HG03064 (cell line): ENCODE measurements around the gene CTIF.

Source experiments
- ATAC-seq: cut with Tn5 transposase; IDR thresholded peaks from one replicate; pipeline ENCODE4 v1.9.1; 2021; ENCODE audit warnings: low read depth; ENCODE audit not compliant: unreplicated experiment

The CTIF gene

GRCh38 chr18:48550101-48550729 is 11.4 kb downstream of the CTIF start:
- no peak for ATAC-seq

- no peak for ATAC-seq
These were observed 12.3 kb downstream of the CTIF start for GRCh38 chr18:48551100-48551499.

- no peak for ATAC-seq
These were observed 13.3 kb downstream of the CTIF start for GRCh38 chr18:48552130-48552529.

DNA sequence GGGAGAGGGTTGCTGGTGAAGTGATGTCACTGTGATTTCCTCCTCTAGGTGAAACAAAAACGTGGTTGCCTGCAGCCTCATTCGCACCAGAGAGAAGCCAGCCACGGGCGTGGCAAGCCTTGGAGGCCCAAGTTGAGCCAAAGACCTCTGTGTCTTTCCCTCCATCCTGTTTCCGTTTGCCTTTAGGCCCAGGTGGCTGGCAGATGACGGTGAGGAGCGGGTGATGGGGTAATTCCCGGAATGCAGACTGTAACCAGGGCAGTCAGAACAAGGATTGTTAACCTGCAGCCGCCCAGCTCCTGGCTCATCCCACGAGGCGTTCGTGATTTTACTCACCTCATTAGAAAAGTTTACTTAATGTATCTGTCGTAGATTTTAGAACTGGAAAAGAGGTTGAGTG is 14.4 kb downstream of the CTIF start:
- no peak for ATAC-seq

- ATAC-seq: no peak
These were observed 16.0 kb downstream of the CTIF start for GRCh38 chr18:48554610-48555400.

- no peak for ATAC-seq
These were observed 16.7 kb downstream of the CTIF start for GRCh38 chr18:48555465-48555995.

- no peak for ATAC-seq
These were observed 18.9 kb downstream of the CTIF start for GRCh38 chr18:48557640-48558174.

DNA sequence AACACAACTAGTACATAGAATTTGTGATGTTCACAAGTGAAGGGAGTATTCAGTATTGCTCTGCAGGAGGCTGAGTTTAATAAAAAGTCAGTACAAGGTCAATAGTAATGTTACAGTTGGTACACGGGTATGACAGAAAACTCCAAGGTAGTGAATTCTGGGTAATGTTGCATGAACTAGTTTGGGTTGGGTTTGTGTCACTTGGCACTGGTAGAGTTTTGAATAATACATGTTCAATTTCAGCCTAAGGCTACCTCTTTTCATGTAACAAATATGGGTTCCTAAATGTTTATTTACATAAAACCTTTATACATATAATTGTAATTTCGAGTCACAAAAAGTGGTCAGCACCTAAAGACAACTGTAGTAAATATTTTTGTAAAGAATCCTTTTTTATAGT is 19.4 kb downstream of the CTIF start:
- ATAC-seq: no peak

DNA sequence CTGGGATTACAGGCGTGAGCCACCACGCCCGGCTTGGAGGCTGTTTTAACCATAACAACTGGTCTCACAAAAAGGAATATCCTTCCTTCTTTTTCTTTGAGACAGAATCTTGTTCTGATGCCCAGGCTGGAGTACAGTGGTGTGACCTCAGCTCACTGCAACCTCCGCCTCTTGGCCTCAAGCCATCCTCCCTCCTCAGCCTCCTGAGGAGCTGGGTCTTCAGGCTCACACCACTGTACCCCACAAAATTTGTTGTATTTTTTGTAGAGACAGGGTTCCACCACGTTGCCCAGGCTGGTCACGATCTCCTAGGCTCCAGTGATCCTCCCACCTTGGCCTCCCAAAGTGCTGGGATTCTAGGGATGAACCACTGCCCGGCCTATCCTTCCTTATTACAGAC is 21.7 kb downstream of the CTIF start:
- ATAC-seq: no peak

DNA sequence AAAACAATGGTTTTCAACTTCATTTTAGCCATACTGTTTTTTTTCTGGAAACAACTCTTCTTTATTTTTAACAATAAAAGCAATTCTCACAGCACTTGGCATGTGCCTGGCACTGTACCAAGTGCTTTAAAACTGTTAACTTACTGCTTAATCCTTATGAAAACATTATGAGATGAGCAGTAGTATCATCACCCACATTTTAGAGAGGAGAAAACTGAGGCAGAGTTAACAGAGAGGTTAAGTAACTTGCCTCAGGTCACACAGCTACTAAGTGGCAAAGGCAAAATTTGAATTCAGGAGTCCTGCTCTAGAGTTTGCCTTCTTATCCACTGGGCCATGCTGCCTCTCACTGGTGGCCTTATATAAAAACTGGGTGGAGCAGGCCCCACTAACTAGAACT is 23.2 kb downstream of the CTIF start:
- ATAC-seq: no peak

DNA sequence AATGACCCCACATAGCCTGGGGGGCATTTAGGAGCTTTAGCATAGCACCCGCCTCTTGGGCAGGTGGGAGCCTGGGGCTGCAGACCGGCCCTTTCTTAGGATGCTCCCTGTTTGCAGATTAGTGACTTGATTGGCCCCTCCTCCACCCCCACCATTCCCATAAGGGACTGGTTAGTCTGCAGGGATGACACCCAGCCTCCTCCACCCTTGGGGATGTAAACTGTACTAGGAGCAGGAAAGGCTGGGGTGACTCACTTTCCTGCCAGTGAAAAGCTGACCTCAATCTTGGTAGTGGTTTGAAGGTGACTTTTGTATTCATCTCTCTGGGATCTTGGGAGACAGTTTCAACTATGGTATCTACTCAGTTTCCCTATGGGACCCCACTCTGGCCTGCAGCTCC is 24.2 kb downstream of the CTIF start:
- no peak for ATAC-seq

DNA sequence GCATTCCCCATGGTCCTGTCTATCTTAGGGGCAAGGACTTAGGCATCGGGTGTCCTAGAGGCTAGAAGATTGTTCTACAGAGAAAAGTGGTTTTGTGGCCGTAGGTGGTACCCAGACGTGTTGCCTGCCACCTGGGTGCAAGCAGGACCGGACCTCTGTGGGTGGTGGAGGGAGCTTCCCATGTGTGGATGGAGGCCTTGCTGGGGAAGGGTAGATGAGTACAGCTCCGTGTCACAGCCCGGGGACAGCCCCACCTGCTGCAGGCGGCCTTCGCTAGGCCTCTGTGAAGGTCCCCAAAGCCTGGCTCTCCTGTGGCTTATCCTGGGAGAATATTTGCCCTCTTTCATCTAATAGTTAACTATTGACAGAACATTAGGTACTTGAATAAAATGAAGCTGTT is 25.3 kb downstream of the CTIF start:
- ATAC-seq: no peak

DNA sequence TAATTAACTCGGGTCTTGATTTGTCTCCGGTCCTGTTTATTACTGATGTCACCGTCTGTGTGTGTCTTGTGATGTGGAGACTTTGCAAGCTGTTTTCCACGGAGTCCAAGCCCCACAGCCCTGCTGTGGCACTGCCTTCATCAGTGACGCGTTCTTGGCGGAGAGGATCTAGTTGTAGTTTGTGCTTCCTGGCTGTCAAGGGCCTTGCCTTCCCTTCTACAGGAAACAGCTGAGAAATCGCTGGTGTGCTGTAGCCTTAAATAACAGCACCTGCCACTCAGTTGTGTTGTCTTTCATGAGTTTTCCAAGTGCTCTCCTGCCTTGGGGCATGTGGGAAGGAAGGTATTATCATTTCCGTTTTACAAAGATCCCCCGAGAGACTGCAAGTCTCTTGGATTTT is 26.3 kb downstream of the CTIF start:
- no peak for ATAC-seq

DNA sequence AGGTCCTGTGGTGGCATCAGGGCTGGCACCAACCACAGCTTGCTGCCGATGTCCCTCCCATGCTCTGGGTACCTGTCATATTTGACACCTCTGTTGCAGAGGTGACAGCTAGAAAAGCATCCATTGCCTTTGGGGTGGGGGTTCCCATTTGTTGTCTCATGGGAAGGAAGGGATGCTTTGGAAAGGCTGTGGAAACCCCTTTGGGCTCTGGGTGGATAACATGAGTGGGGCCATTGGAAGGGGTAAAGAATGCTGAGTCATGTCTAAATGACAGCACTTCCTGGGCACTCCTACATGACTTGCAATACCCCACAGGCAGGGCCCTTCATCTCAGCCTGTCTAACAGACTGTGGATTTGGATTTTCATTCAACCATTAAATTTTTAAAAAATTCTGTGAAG is 27.8 kb downstream of the CTIF start:
- no peak for ATAC-seq

DNA sequence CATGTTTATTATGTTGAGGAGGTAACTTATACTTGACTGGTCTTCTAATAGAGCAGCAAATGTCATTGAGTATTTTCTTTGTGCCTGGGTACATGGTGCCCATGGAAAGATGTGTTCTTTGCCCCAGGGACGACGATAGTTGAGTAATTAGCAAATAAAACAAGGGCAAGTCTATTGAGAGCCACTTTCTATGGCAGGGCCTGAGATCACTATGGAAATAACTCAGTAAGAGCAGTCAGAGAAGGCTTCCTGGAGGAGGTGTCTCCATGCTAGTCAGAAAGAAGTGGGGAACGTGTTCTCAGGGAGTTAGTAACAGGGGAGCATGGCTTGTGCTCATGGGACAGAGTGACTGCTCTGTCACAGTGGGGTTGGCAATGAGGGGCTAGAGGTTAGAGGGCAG is 28.6 kb downstream of the CTIF start:
- no peak for ATAC-seq

DNA sequence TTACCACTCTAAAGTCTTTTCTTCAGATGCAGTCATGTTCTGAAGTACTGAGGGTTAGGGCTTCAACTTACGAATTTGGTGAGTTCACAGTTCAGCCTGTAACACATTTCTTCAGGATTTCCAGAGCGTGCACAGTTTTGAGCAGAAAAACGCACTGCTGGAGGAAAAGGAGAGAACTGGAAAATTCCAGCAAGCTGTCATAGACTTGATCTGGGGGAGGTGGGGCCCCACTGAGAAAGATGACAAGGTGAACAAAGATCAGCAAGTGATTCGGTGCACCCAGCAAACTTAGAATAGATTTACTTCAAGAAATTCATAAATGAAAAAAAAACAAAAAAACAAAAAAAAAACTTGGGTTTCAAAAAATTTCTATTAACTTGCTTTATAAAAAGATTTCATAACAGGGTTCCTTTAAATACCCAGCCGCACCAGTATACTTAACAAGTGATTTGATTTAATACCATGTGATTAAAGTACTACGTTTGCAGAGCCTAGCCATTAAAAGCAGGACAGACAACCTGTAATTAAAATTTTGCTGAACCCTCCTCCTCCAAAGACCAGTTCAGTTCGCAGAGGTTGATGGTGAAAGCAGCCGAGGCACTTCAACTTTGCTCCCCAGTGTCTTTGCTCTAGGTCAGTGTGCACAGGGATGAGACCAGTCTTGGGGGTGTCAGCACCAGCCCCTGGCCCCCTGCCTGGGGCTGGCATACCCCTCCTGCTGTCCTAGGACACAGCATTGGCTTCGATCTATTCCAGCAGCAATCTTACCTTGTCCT is 30.5 kb downstream of the CTIF start:
- ATAC-seq: no peak

DNA sequence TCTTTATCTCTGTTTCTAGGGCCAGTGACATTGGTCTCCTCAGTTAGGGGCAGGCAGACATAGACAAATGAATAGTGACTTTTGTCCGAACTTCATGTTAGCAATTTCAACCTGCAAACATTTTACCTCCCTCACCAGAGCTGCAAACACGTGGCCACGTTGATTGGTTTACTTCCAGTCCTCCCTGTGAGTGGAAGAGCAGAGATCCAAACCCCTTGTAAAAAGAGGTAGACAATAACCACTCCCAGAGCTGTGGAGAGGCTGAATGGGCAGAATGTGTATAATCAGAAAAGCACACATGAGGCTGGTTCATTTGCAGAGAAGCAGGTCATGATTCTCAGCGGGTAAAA is 31.1 kb downstream of the CTIF start:
- ATAC-seq: no peak

GRCh38 chr18:48570313-48570712 is 31.5 kb downstream of the CTIF start:
- no peak for ATAC-seq

DNA sequence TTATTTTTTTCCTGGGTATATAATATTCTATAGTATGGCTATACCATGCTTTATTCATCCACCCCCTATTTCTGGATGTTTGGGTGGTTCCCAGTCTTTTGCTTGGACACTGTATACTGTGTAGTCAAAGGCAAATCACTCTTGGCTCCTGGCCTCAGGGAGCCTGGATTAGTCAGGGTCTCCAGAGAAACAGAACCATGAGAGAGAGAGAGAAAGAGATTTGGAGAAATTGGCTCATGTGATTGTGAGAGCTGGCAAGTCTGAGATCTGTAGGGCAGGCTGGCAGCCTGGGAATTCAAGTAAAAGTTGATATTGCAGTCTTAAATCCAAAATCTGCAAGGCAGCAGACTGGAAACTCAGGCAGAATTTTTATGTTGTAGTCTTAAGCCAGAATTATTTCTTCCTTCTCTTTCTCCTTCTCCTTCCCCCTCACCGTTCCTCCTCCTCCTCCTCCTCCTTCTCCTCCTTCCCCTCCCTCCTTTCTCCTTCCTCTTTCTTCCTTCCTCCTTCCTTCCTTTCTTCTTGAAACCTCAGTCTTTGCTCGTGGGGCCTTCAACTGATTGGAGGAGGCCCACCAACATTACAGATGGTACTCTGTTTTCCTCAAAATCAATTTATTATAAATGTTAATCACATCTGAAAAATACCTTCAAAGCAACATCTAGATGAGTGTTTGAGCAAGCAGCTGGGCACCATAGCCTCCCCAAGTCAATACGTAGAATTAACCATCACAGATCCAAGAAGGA is 33.0 kb downstream of the CTIF start:
- ATAC-seq: no peak

GRCh38 chr18:48572402-48573126 is 33.7 kb downstream of the CTIF start:
- ATAC-seq: no peak
